Activated naive CD4-positive, alpha-beta T cell (primary cell): ENCODE measurements around the gene LPCAT1.

ENCODE experiments used
- DNase-seq, 4 experiments: peaks; one replicate each; lab custom pipeline; 2025; lab: John Stamatoyannopoulos, UW

The LPCAT1 gene

DNA sequence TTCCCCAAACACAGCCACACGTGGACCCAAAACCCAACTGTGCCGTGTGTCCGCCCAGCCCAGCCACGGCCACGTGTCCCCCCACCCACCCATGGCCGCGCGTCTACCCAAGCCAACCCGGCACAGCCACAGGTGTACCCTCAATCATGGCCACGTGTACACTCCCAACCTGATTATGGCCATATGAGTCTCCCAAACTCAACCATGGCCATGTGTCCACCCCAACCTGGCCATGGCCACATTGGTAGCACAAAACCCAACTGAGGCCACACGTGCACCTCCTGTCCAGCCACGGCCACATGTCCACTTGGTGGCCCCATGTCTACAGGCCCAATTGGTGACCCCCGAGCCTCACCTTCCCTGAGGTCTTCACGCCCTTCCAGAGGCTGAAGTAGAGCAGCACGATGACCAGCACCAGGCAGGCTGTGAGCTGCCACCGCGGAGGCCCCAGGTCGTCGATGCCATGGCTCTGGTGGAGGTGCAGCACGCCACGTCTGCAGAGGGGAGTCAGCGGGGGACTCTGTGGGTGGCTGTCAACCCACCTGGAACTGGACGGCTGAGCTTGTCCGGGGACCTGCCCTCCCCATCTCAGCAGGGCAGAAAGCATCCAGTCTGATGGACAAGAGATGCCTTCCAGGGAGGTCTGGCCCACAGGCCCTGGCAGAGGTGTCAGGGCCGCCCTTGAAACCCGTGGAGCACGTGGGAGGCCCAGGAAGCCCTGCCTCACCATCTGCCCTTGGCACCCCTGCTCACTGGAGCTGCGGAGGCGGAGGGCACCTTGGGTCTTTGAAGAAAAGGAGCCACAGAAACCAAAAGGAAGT is 102.0 kb downstream of the LPCAT1 start:
- DNase-seq: no peak

DNA sequence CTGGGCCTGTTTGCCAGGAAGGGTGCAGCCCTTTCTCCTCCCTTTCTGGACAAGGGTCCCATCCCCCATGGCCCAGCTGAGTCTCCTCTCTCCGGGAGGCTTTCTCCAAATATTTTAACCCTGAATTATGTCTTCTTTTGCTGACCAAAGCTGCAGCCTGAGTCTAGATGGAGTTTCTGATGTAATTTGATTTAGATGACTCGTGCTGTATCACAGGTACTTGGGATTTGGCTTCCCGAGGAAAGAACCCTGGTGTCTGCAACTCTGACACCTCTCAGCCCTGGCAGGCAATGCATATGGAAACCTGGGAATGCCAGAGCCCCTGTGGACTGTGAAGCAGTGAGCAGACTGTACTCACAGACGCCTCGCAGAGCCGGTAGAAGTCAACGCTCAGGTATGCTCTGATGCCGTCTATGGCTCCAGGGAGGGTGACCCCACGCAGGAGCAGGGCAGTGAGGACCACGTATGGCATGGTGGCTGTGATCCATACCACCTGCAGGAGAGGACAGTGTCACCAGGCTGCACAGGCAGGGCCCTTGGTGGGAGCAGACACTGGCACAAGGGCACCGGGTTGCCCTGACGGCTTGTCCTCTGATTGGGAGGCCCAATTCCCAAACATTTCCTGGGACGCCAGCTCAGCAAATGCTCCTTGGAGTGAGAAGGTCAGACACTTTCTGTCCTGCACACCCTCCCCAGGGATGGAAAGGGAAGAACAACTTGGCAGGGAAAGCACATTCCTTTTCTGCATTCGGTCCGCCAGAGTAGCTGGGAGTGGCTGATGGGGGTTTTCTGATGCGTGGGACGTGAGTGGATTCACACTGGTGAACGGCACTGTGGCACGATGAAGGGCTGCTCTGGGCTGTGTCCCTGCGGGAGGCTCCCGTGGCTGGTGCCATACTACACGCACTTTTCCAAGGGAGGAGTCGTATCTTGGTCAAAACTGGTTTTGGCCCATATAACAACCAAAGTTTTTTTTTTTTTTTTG is 103.3 kb downstream of the LPCAT1 start:
- no peak for DNase-seq

GRCh38 chr5:1419476-1420210 is 104.1 kb downstream of the LPCAT1 start:
- no peak for DNase-seq

DNA sequence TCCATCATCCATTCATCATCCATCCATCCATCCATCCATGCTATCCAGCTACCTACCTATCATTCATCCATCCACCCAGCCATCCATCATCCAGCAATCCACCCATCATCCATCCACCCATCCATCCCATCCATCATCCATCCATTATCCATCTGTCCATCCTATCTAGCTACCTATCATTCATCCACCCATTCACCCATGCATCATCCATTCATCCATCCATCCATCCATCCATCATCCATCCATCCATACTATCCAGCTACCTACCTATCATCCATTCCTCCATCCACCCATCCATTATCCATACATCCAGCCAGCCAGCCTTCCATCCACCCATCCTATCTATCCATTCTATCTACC is 104.9 kb downstream of the LPCAT1 start:
- DNase-seq: no peak

DNA sequence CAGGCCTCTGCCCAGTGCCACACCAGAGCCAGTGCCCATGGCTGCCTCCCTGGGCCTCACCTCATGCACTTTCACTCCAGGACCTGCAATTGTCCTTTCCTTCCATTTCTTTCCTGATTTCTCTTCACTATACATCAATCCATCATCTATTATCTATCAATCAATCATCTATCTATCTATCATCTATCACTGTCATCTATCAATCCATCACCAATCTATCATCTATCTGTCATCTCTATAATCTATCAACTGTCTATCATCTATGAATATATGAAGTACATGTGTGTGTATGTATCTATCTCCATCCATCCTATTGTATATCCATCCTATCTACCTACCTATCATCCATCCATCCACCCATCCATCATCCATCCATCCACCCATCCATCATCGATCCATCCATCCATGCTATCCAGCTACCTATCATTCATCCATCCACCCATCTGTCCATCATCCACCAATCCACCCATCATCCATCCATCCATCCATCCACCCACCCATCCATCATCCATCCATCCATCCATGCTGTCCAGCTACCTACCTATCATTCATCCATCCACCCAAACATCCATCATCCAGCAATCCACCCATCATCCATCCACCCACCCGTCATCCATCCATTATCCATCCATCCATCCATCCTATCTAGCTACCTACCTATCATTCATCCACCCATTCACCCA is 105.4 kb downstream of the LPCAT1 start:
- DNase-seq: no peak

- no peak for DNase-seq
Observed at GRCh38 chr5:1417586-1418225, 106.1 kb downstream of the LPCAT1 start.

- no peak for DNase-seq
Observed at GRCh38 chr5:1416856-1417469, 106.8 kb downstream of the LPCAT1 start.

DNA sequence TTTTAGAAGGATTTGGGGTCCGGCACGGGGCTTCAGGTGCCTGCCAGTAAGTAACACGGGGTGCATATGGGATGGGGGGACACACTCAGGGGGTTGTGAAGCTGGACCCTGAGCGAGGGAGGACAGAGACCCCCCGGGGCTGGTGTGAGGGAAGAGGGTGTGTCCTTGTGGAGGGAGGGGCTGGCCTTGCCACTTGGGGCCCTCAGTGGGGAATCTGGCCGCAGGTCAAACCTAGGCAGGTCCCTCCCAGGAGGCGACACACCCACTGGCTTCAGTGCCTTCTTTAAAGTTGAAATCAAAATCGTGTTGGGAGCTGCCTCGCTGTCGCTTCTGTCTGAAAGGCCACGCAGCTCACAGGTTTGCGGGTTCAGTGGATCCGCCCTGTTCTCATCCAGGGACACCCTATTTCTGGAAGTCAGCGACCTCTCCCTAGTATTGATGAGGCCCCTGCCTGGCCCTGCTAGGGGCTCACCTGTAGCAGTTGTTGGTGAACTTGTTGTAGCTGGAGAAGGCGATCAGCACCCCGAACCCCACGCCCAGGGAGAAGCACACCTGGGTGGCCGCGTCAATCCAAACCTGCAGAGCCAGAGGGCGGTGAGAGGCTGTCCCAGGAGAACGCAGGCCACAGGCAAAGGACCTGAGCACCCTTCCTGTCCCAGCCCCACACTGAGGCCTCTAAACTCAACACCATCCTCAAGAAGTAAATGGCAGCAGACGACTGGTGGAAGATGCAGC is 108.0 kb downstream of the LPCAT1 start:
- DNase-seq: no peak

DNA sequence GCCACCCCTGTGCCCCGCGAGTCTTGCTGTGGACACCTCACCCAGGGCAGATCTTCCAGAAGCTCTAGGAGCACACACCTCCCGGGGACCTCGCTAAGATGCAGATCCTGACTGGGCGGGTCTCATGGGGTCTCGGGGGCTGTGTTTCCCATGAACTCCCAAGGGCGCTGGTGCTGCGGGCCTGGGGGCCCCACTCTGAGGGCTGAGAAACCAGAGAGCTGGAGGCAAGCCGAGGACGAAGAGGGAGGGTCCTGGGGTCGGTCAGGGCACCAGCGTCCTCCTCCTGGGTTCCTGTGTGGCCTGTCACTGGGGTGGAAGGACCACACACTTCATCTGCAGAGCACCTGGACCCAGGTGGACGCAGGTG is 108.7 kb downstream of the LPCAT1 start:
- no peak for DNase-seq

- no peak for DNase-seq
Observed at GRCh38 chr5:1414311-1415058, 109.3 kb downstream of the LPCAT1 start.

GRCh38 chr5:1413611-1414241 is 110.0 kb downstream of the LPCAT1 start:
- DNase-seq: no peak

DNA sequence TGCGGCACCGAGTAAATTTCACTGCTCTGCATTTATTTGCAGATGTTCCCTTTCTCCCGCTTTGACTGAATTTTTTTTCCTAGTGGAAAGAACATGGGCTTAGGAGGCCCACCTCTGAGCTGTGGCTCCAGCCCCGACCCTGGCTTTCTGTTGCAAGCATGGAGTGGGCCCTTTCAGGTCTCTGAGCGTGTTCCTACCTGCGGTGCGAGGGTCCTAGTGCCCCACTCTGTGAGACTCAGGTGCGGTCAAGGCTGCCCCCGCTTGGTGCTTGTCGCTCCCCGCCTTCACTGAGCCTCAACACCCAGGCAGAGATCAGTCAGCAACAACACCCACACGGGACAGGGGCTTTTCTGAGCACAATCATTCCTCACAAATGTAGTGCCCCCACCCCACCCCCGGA is 110.5 kb downstream of the LPCAT1 start:
- no peak for DNase-seq

- DNase-seq: no peak
Observed at GRCh38 chr5:1412621-1413020, 111.1 kb downstream of the LPCAT1 start.

DNA sequence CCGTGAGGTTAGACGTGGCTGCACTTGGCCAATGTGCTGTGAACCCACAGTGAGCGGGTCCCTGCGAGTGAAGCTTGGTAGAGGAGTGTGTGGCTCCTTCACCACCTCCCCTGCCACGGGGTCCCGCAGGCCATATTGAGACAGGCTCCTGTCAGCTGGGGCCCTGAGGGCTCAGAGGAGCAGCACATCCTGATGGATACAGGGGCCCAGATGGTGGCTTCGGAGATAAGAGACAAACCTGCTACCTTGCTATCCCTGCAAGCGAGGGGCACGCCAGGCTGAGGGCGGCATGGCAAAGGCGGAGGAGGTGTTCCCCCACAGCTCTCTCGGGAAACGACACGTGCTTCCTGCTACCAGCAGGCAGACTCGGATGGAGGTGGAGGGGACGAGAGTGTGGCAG is 111.6 kb downstream of the LPCAT1 start:
- DNase-seq: no peak
